T-helper 1 cell treated with Interleukin-12 subunit alpha and Interleukin-12 subunit beta and Interleukin-4 antibody, amounts not matched to agents 30 ng/mL and 1 ng/mL, for 36 hours (primary cell): ENCODE measurements around the gene TMEM45B. TPM values are rescaled to one million over a fixed set of nuclear protein-coding genes. Genes with fewer than 3 reads are reported as not detected.

Experiments used
- intact Hi-C: fragments of 100-400 bp; cut with micrococcal nuclease; formaldehyde crosslinking; loops from one replicate; pipeline ENCODE4 v1.15.1; 2024
- total RNA-seq: library from RNA; stranded (reverse); gene quantifications from 2 replicates; pipeline ENCODE4 v1.2.3, GENCODE V29; 2022

TMEM45B gene
- total RNA-seq, 1 donor from 2014 or later = 0.96 TPM

- intact Hi-C loops = no loop called here
Measured at GRCh38 chr11:129849447-129850130, 33.9 kb downstream of the TMEM45B start.

- intact Hi-C loops = no loop called here
Measured at GRCh38 chr11:129852125-129852740, 36.6 kb downstream of the TMEM45B start.

GRCh38 chr11:129853518-129854231 lies 38.0 kb downstream of the TMEM45B start:
- intact Hi-C loops = loop anchor here (1.0 to 2.0 kb wide), 4 partner anchors 11 to 150 kb away; partner anchors contain the start of genes NFRKB and TMEM45B

GRCh38 chr11:129854232-129854805 lies 38.7 kb downstream of the TMEM45B start:
- intact Hi-C loops = loop anchor here (1.0 to 2.0 kb wide), 2 partner anchors 40 to 41 kb away; partner anchors contain the start of genes NFRKB and TMEM45B

GRCh38 chr11:129855086-129855485 lies 39.4 kb downstream of the TMEM45B start:
- intact Hi-C loops = loop anchor here (2.0 kb wide), 1 partner anchor 40 kb away; the partner anchor contains the start of gene TMEM45B

- intact Hi-C loops = no loop called here
Measured at GRCh38 chr11:129856036-129856435, 40.4 kb downstream of the TMEM45B start.

- intact Hi-C loops = loop anchor here (10.0 kb wide), 1 partner anchor 63 kb away; no protein-coding TSS in a partner anchor
Measured at GRCh38 chr11:129861702-129862522, 46.3 kb downstream of the TMEM45B start.

- intact Hi-C loops = loop anchor here (10.0 kb wide), 1 partner anchor 60 kb away; no protein-coding TSS in a partner anchor
Measured at GRCh38 chr11:129864811-129865210, 49.2 kb downstream of the TMEM45B start.

- intact Hi-C loops = loop anchor here (10.0 kb wide), 1 partner anchor 59 kb away; no protein-coding TSS in a partner anchor
Measured at GRCh38 chr11:129865701-129866100, 50.1 kb downstream of the TMEM45B start.

GRCh38 chr11:129866311-129866710 lies 50.7 kb downstream of the TMEM45B start:
- intact Hi-C loops = loop anchor here (10.0 kb wide), 1 partner anchor 58 kb away; no protein-coding TSS in a partner anchor

GRCh38 chr11:129868626-129869025 lies 53.0 kb downstream of the TMEM45B start:
- intact Hi-C loops = loop anchor here (10.0 kb wide), 1 partner anchor 56 kb away; no protein-coding TSS in a partner anchor

GRCh38 chr11:129871914-129872313 lies 56.3 kb downstream of the TMEM45B start:
- intact Hi-C loops = no loop called here

- intact Hi-C loops = no loop called here
Measured at GRCh38 chr11:129880311-129880710, 64.7 kb downstream of the TMEM45B start.

- intact Hi-C loops = loop anchor here (1.0 kb wide), 1 partner anchor 251 kb away; no protein-coding TSS in a partner anchor
Measured at GRCh38 chr11:129881570-129882170, 66.0 kb downstream of the TMEM45B start.

GRCh38 chr11:129884581-129884980 lies 68.9 kb downstream of the TMEM45B start:
- intact Hi-C loops = no loop called here

- intact Hi-C loops = no loop called here
Measured at GRCh38 chr11:129885381-129885780, 69.7 kb downstream of the TMEM45B start.

GRCh38 chr11:129888451-129888850 lies 72.8 kb downstream of the TMEM45B start:
- intact Hi-C loops = loop anchor here (1.0 kb wide), 1 partner anchor 244 kb away; no protein-coding TSS in a partner anchor

GRCh38 chr11:129894278-129895125 lies 78.9 kb downstream of the TMEM45B start:
- intact Hi-C loops = loop anchor here (1.0 to 2.0 kb wide), 9 partner anchors 29 to 1022 kb away; partner anchors contain the start of genes APLP2, PRDM10 and SNX19
